IPS-18c (cell line): ENCODE measurements around the gene ANKRD62.
"Not testable (repeated sequence)": the region's sequence is repeated elsewhere in the genome, so short reads cannot be mapped to it uniquely, and the experiment has no call there.

Experiments used
- H3K4me3 ChIP-seq: 2 replicates; pipeline ENCODE4 v1.7.0; 2013; ENCODE audit warnings: low read depth, mild to moderate bottlenecking, low read length, moderate library complexity; ENCODE audit not compliant: insufficient read depth
- H3K9me3 ChIP-seq: one replicate; pipeline ENCODE4 v1.6.1; 2013; ENCODE audit warnings: mild to moderate bottlenecking, low read length, moderate library complexity; ENCODE audit not compliant: control insufficient read depth, insufficient read depth

The ANKRD62 gene

DNA sequence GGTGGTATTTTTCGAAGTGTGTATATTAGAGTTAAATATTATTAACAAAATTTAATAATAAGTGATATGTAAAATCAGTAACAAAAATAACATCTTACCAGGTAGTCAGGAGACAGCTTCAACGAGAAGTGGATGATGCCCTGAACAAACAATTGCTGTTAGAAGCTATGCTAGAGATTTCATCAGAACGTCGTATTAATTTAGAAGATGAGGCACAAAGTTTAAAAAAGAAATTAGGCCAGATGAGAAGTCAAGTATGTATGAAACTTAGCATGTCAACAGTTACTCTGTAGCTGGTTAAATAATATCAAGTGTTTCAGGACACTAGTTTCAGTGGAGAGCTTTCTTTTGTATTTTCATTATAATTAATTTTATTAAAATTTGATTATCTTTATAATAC is 34.0 kb downstream of the ANKRD62 start:
- not testable (repeated sequence) for H3K4me3 ChIP-seq, H3K9me3 ChIP-seq

GRCh38 chr18:12138831-12139230 is 45.2 kb downstream of the ANKRD62 start:
- not testable (repeated sequence) for H3K9me3 ChIP-seq, H3K4me3 ChIP-seq

DNA sequence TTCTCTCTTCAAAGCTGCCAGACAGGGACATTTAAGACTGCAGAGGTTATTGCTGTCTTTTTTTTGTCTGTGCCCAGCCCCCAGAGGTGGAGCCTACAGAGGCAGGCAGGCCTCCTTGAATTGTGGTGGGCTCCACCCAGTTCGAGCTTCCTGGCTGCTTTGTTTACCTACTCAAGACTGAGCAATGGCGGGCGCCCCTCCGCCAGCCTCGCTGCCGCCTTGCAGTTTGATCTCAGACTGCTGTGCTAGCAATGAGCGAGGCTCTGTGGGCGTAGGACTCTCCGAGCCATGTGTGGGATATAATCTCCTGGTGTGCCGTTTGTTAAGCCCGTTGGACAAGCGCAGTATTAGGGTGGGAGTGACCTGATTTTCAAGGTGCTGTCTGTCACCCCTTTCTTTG is 47.2 kb downstream of the ANKRD62 start:
- not testable (repeated sequence) for H3K9me3 ChIP-seq, H3K4me3 ChIP-seq

DNA sequence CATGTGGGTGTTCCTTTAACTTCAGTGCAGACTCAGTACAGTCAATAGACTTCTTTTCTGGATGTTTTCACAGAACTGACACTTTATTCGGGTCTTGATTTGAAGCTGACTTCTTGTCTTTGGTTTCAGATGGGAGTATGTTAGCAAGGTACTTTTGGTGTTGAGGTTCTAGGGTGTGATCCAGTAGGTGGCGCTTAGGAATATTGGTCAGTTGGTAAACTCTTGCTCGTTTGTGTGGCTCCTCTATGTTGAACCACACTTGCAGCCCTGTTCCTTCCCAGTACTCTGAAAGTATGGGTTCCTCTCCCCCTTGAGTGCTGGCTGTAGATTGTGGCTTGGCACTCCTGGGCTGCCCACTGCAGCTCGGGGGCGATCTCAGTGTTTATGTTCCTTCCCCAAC is 48.1 kb downstream of the ANKRD62 start:
- H3K4me3 ChIP-seq, H3K9me3 ChIP-seq: not testable (repeated sequence)

DNA sequence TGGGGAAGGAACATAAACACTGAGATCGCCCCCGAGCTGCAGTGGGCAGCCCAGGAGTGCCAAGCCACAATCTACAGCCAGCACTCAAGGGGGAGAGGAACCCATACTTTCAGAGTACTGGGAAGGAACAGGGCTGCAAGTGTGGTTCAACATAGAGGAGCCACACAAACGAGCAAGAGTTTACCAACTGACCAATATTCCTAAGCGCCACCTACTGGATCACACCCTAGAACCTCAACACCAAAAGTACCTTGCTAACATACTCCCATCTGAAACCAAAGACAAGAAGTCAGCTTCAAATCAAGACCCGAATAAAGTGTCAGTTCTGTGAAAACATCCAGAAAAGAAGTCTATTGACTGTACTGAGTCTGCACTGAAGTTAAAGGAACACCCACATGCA is 55.8 kb downstream of the ANKRD62 start:
- H3K4me3 ChIP-seq, H3K9me3 ChIP-seq: not testable (repeated sequence)

DNA sequence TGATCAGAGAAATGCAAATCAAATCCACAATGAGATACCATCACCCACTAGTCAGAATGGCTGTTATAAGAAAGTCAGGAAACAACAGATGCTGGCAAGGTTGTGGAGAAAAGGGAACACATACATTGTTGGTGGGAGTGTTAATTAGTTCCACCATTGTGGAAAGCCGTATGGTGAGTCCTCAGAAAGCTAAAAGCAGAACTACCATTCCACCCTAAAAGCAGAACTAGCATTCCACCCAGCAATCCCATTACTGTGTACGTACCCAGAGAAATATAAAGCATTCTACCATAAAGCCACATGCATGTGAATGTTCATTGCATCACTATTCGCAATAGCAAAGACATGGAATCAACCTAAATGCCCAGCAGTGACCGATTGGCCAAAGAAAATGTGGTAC is 60.7 kb downstream of the ANKRD62 start:
- no peaks in the 10 kb centered on the region for H3K9me3 ChIP-seq

GRCh38 chr18:12155996-12156395 is 62.4 kb downstream of the ANKRD62 start:
- no peak overlapping the region for H3K4me3 ChIP-seq
- H3K9me3 ChIP-seq = no peaks in the 10 kb centered on the region

More for the DNA sequence above, 60.7 kb downstream of the ANKRD62 start:
- no peak overlapping the region for H3K4me3 ChIP-seq

DNA sequence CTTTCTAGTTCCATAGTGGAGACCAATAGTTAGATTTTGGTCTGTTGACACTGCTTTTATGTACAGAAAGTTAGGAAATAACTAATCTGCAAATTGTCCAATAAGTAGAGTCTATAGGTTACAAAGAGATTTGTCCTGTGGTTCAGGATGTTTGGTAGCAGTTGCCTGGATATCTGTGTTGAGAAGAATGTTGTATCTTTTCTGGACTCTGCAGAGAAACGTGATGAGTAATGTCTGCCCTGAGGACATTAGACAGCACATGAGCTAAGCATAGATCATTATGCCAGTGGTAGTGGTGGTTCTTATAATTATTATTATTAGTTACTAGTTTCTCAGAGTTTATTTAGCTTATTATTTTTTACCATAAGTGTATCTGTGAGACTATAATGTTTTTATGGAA is 65.8 kb downstream of the ANKRD62 start:
- H3K4me3 ChIP-seq = no peak overlapping the region
- no peaks in the 10 kb centered on the region for H3K9me3 ChIP-seq

DNA sequence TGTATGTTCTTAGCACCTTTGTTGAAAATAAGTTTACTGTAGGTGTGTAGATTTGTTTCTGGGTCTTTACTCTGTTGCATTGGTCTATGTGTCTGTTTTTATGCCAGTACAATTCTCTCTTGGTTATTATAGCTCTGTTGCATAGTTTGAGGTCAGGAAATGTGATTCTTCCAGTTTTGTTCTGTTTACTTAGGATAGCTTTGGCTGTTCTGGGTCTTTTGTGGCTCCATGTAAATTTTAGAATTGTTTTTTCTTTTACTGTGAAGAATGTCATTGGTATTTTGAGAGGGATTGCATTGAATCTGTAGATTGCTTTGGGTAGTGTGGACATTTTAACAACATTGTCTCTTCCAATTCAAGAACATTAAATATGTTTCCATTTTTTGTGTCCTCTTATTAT is 69.1 kb downstream of the ANKRD62 start:
- H3K9me3 ChIP-seq = no peaks in the 10 kb centered on the region
- H3K4me3 ChIP-seq = no peak overlapping the region

DNA sequence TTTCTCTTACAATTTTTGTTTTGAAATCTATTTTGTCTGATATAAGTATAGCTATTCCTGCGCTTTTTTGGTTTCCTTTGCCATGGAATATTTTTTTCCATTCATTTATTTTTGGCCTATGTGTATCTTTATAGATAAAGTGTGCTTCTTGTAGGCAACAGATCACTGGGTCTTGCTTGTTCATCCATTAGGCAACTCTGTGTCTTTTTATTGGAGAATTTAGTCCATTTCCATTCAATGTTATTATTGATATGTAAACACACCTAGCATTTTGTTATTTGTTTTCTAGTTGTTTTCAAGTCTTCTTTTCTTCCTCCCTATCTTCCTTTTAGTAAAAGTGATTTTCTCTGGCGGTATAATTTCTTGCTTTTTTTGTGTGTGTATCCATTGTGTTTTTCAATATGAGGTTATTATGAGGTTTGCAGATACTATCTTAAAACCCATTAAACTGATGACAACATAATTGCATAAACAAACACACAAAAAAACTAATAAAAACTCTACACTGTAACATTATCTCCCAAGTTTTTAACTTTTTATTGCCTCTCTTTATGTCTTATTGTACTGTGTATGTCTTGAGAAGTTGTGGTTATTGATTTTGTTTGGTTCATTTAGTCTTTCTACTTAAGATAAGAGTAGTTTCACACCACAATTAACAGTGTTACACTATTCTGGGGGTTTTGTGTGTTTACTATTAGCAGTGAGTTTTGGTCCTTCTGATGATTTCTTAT is 71.6 kb downstream of the ANKRD62 start:
- H3K9me3 ChIP-seq = no peaks in the 10 kb centered on the region
- H3K4me3 ChIP-seq = no peak overlapping the region
